GM12878 (cell line): Measurements from ENCODE around the gene DNPEP.

ENCODE experiments used
- CBFB ChIP-seq: IDR thresholded peaks from 2 replicates; pipeline ENCODE4 v1.6.1; 2016; ENCODE audit warnings: antibody characterized with exemption, low read depth
- CREB1 ChIP-seq: IDR thresholded peaks from 2 replicates; pipeline ENCODE4 v1.6.1; 2012; ENCODE audit warnings: low read depth, mild to moderate bottlenecking, inconsistent platforms
- EP300 ChIP-seq, 2 experiments: fragments of 150-350 bp in 1 of 2; IDR thresholded peaks; 2 replicates each; pipeline ENCODE4 v1.6.1; 2011 to 2012; ENCODE audit warnings: low read depth in 2 of 2, low read length in 2 of 2, borderline replicate concordance in 1 of 2, improper control_type of control experiment in 1 of 2, inconsistent platforms in 1 of 2; ENCODE audit not compliant: control insufficient read depth in 1 of 2
- EZH2 ChIP-seq: IDR thresholded peaks from 2 replicates; pipeline ENCODE4 v1.6.1; 2012; ENCODE audit warnings: low read depth, mild to moderate bottlenecking, control low read depth, inconsistent platforms, low read length, borderline replicate concordance; ENCODE audit not compliant: control insufficient read depth
- FOXK2 ChIP-seq: fragments of 450-650 bp; IDR thresholded peaks from 2 replicates; pipeline ENCODE4 v1.6.1; 2017; ENCODE audit warnings: mild to moderate bottlenecking, moderate library complexity
- POLR2A ChIP-seq: IDR thresholded peaks from 2 replicates; pipeline ENCODE4 v1.6.1; 2011; ENCODE audit warnings: low read depth, mild to moderate bottlenecking, low read length
- POLR2AphosphoS5 ChIP-seq: IDR thresholded peaks from 2 replicates; pipeline ENCODE4 v1.6.1; 2011; ENCODE audit warnings: mild to moderate bottlenecking, low read length, inconsistent platforms
- TAF1 ChIP-seq: IDR thresholded peaks from 2 replicates; pipeline ENCODE4 v1.6.1; 2011; ENCODE audit warnings: mild to moderate bottlenecking, low read depth, low read length, borderline replicate concordance
- YY1 ChIP-seq: IDR thresholded peaks from 2 replicates; pipeline ENCODE4 v1.6.1; 2011; ENCODE audit warnings: low read depth, mild to moderate bottlenecking, low read length
- ZZZ3 ChIP-seq: IDR thresholded peaks from 2 replicates; pipeline ENCODE4 v1.6.1; 2011; ENCODE audit warnings: low read depth; ENCODE audit not compliant: control insufficient read depth, insufficient read length
- TF ChIP-seq, protein P1 (sequence below), 3 experiments: IDR thresholded peaks in 2 of 3; conservative IDR thresholded peaks in 1 of 3; 2 replicates each; pipeline ENCODE4 v1.5.1; 2011; ENCODE audit warnings: low read depth in 3 of 3, low read length in 3 of 3, mild to moderate bottlenecking in 3 of 3, control low read depth in 2 of 3, moderate library complexity in 2 of 3, inconsistent platforms in 1 of 3, mixed read lengths in 1 of 3; ENCODE audit not compliant: control insufficient read depth in 2 of 3, insufficient read depth in 1 of 3; ENCODE audit errors: extremely low read depth in 1 of 3
- TF ChIP-seq, protein P2 (sequence below): fragments of 450-650 bp; IDR thresholded peaks from 2 replicates; pipeline ENCODE4 v1.6.1; 2017; ENCODE audit warnings: mild to moderate bottlenecking, moderate library complexity
- TF ChIP-seq, protein P3 (sequence below): IDR thresholded peaks from 2 replicates; pipeline ENCODE4 v1.6.1; 2012; ENCODE audit warnings: low read length, inconsistent platforms
- TF ChIP-seq, protein P4 (sequence below): IDR thresholded peaks from 2 replicates; pipeline ENCODE4 v1.6.1; 2012; ENCODE audit warnings: improper control_type of control experiment, low read depth, low read length; ENCODE audit not compliant: insufficient replicate concordance

DNA sequence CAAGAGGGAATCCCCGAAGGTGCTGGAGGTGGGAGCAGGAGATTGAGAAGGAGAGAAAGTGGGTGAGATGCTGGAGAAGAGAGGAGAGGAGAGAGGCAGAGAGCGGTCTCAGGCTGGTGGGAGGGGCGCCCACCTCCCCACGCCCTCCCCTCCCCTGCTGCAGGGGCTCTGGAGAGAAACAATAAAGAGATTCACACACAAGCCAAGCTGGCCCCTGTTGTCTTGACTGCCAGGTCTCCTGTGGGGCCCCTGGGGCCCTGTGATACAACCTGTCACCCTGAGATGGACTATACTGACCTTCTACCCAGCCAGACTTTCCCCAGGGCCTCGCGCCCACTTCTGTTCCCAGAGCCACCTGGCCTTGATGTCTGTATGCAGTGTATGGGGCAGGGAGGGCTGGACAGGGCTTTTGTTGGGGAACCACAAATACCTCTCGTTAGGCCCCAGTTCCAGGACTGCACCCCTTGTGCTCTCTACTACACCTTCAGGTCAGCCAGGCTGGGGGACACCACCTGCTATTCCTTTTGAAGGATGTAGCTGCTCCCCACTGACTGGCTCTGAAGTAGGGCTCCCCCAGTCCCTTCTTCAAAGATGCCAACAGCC lies 38.9 kb upstream of the DNPEP start:
- TF ChIP-seq, protein P1, sequence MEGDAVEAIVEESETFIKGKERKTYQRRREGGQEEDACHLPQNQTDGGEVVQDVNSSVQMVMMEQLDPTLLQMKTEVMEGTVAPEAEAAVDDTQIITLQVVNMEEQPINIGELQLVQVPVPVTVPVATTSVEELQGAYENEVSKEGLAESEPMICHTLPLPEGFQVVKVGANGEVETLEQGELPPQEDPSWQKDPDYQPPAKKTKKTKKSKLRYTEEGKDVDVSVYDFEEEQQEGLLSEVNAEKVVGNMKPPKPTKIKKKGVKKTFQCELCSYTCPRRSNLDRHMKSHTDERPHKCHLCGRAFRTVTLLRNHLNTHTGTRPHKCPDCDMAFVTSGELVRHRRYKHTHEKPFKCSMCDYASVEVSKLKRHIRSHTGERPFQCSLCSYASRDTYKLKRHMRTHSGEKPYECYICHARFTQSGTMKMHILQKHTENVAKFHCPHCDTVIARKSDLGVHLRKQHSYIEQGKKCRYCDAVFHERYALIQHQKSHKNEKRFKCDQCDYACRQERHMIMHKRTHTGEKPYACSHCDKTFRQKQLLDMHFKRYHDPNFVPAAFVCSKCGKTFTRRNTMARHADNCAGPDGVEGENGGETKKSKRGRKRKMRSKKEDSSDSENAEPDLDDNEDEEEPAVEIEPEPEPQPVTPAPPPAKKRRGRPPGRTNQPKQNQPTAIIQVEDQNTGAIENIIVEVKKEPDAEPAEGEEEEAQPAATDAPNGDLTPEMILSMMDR (IDR thresholded peaks at IDR 0.05 in 2 of 3, conservative IDR thresholded peaks at IDR 0.05 in 1 of 3; ENCODE audit: control insufficient read depth in 2 of 3, extremely low read depth in 1 of 3, insufficient read depth in 1 of 3, low read depth in 3 of 3, low read length in 3 of 3) = no peak
- TF ChIP-seq POLR2AphosphoS5 (no peak), ZZZ3 (no peak), CBFB (no peak), TAF1 (no peak), YY1 (no peak), EP300 (IDR thresholded peaks at IDR 0.05; ENCODE audit: borderline replicate concordance in 1 of 2, control insufficient read depth in 1 of 2, low read depth in 2 of 2, low read length in 2 of 2) (no peak), POLR2A (no peak), EZH2 (no peak), FOXK2 (no peak), CREB1 (no peak)
- TF ChIP-seq, protein P2, sequence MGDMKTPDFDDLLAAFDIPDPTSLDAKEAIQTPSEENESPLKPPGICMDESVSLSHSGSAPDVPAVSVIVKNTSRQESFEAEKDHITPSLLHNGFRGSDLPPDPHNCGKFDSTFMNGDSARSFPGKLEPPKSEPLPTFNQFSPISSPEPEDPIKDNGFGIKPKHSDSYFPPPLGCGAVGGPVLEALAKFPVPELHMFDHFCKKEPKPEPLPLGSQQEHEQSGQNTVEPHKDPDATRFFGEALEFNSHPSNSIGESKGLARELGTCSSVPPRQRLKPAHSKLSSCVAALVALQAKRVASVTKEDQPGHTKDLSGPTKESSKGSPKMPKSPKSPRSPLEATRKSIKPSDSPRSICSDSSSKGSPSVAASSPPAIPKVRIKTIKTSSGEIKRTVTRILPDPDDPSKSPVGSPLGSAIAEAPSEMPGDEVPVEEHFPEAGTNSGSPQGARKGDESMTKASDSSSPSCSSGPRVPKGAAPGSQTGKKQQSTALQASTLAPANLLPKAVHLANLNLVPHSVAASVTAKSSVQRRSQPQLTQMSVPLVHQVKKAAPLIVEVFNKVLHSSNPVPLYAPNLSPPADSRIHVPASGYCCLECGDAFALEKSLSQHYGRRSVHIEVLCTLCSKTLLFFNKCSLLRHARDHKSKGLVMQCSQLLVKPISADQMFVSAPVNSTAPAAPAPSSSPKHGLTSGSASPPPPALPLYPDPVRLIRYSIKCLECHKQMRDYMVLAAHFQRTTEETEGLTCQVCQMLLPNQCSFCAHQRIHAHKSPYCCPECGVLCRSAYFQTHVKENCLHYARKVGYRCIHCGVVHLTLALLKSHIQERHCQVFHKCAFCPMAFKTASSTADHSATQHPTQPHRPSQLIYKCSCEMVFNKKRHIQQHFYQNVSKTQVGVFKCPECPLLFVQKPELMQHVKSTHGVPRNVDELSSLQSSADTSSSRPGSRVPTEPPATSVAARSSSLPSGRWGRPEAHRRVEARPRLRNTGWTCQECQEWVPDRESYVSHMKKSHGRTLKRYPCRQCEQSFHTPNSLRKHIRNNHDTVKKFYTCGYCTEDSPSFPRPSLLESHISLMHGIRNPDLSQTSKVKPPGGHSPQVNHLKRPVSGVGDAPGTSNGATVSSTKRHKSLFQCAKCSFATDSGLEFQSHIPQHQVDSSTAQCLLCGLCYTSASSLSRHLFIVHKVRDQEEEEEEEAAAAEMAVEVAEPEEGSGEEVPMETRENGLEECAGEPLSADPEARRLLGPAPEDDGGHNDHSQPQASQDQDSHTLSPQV = no peak
- TF ChIP-seq, protein P3, sequence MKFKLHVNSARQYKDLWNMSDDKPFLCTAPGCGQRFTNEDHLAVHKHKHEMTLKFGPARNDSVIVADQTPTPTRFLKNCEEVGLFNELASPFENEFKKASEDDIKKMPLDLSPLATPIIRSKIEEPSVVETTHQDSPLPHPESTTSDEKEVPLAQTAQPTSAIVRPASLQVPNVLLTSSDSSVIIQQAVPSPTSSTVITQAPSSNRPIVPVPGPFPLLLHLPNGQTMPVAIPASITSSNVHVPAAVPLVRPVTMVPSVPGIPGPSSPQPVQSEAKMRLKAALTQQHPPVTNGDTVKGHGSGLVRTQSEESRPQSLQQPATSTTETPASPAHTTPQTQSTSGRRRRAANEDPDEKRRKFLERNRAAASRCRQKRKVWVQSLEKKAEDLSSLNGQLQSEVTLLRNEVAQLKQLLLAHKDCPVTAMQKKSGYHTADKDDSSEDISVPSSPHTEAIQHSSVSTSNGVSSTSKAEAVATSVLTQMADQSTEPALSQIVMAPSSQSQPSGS = no peak
- TF ChIP-seq, protein P4, sequence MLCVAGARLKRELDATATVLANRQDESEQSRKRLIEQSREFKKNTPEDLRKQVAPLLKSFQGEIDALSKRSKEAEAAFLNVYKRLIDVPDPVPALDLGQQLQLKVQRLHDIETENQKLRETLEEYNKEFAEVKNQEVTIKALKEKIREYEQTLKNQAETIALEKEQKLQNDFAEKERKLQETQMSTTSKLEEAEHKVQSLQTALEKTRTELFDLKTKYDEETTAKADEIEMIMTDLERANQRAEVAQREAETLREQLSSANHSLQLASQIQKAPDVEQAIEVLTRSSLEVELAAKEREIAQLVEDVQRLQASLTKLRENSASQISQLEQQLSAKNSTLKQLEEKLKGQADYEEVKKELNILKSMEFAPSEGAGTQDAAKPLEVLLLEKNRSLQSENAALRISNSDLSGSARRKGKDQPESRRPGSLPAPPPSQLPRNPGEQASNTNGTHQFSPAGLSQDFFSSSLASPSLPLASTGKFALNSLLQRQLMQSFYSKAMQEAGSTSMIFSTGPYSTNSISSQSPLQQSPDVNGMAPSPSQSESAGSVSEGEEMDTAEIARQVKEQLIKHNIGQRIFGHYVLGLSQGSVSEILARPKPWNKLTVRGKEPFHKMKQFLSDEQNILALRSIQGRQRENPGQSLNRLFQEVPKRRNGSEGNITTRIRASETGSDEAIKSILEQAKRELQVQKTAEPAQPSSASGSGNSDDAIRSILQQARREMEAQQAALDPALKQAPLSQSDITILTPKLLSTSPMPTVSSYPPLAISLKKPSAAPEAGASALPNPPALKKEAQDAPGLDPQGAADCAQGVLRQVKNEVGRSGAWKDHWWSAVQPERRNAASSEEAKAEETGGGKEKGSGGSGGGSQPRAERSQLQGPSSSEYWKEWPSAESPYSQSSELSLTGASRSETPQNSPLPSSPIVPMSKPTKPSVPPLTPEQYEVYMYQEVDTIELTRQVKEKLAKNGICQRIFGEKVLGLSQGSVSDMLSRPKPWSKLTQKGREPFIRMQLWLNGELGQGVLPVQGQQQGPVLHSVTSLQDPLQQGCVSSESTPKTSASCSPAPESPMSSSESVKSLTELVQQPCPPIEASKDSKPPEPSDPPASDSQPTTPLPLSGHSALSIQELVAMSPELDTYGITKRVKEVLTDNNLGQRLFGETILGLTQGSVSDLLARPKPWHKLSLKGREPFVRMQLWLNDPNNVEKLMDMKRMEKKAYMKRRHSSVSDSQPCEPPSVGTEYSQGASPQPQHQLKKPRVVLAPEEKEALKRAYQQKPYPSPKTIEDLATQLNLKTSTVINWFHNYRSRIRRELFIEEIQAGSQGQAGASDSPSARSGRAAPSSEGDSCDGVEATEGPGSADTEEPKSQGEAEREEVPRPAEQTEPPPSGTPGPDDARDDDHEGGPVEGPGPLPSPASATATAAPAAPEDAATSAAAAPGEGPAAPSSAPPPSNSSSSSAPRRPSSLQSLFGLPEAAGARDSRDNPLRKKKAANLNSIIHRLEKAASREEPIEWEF = no peak
